HG03066 (cell line): ENCODE measurements around the gene CES3.
"Not testable (repeated sequence)": the region's sequence is repeated elsewhere in the genome, so short reads cannot be mapped to it uniquely, and the experiment has no call there.

Source experiments
- ATAC-seq: cut with Tn5 transposase; IDR thresholded peaks from one replicate; pipeline ENCODE4 v1.9.1; 2021; ENCODE audit warnings: low read depth; ENCODE audit not compliant: unreplicated experiment

Gene CES3

GRCh38 chr16:66964049-66964448, 3.0 kb downstream of the CES3 start:
- ATAC-seq: no peak

- no peak for ATAC-seq
These were observed 7.8 kb downstream of the CES3 start for GRCh38 chr16:66968847-66969246.

- ATAC-seq: no peak
These were observed 10.0 kb downstream of the CES3 start for GRCh38 chr16:66970775-66971720.

DNA sequence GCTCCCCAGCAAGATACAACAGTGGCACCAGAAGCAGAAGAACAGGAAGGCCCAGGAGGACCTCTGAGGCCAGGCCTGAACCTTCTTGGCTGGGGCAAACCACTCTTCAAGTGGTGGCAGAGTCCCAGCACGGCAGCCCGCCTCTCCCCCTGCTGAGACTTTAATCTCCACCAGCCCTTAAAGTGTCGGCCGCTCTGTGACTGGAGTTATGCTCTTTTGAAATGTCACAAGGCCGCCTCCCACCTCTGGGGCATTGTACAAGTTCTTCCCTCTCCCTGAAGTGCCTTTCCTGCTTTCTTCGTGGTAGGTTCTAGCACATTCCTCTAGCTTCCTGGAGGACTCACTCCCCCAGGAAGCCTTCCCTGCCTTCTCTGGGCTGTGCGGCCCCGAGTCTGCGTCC, 11.9 kb downstream of the CES3 start:
- no peak for ATAC-seq

GRCh38 chr16:66973716-66974115, 12.7 kb downstream of the CES3 start:
- no peak for ATAC-seq

GRCh38 chr16:66974156-66974931, 13.3 kb downstream of the CES3 start:
- not testable (repeated sequence) for ATAC-seq

GRCh38 chr16:66974932-66975246, 13.8 kb downstream of the CES3 start:
- not testable (repeated sequence) for ATAC-seq

GRCh38 chr16:66975302-66975893, 14.3 kb downstream of the CES3 start:
- ATAC-seq: no peak

DNA sequence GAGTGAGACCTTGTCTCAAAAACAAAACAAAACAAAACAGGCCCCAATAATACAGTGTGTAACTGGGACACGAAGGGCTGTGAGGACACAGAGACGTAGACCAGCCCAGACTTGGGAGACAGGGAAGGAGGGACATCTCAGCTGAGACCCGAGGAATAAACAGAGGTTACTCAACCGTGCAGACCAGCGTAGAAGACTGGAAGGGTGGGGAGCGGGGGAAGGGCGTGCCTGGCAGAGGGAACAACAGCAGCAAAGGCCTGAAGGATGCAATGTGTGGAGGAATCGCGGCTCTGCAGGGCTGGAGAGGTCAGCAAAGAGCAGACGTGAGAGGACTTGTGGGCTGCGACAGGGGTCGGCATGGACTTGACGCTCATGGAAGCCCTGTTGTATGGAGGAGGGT, 15.7 kb downstream of the CES3 start:
- ATAC-seq: no peak

GRCh38 chr16:66977341-66978113, 16.5 kb downstream of the CES3 start:
- ATAC-seq: peak; percentile 89

DNA sequence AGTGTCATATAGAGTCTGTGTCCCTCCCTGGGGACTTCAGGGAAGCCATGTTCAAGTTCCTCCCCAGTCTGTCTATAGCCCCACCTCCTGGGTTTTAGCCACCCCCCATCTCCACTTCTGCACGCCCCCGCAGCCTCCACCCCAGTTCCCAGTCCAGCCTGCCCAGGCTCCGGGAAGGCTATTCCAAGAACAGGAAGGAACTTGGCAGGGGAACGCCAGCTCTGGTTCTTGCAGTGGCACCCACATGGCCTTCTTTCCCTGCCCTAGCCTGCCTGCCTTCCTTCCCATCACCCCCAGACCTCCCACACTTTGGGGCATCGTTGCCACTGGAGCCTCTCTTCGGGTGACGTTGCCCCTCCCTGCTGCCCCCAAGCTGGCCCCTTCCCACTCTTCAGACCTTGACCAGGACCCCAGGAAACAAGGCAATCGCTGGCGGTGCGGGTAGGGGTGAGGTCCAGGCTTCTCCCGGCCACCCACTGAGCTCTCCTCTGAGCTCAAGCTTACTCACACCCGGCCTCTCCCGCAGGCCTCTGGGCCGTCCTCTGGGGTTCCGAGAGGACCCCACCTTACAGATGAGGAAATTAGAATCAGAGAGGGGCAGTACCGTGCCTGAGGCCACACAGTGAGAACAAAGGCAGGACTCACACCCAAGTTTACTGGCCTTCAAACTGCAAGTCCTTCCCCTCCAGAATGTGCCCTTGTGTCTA, 18.1 kb downstream of the CES3 start:
- no peak for ATAC-seq

DNA sequence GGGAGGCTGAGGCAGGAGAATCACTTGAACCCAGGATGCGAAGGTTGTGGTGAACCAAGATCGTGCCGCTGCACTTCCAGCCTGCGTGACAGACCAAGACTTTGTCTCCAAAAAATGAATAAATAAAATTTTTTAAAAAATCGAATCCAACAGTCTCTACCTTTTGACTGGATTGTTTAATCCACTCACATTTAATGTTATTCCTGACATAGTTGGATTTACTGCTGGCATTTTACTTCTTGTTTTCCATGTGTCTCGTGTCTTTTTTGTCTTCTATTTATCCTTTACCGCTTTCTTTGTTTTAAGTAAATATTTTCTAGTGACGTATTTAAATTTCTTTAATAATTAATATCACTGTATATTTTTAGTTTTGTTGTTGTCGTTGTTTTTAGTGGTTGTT, 22.0 kb downstream of the CES3 start:
- ATAC-seq: no peak

GRCh38 chr16:66984892-66985311, 23.8 kb downstream of the CES3 start:
- ATAC-seq: no peak

GRCh38 chr16:66986559-66986958, 25.5 kb downstream of the CES3 start:
- no peak for ATAC-seq

- no peak for ATAC-seq
These were observed 27.2 kb downstream of the CES3 start, which contains the start of gene CES4A for GRCh38 chr16:66988197-66988788. Gene CES4A (plus strand): TSS chr16:66988589. CDS start chr16:66988773, 184 bp downstream.

DNA sequence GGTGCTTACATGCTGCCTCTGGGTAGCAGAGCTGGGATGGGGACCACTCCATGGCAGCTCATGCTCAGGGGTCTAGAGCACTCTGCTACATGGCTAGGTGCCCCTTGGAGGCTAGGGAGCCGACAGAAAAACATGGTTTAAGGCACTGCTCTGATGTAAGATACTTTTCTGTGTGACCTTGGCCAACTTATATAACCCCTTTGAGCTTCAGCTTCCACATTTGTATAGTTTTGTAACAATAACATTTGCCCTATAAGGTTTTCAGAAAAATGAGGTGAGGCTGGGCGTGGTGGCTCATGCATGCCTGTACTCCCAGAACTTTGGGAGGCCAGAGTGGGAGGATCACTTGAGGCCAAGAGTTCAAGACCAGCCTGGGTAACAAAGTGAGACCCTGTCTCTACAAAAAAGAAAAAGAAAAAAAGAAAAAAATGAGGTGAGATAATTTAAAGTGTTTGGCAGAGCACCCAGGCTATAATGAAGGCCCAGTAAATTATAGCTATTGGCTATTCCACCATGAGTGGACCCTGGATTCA, 30.5 kb downstream of the CES3 start:
- no peak for ATAC-seq

DNA sequence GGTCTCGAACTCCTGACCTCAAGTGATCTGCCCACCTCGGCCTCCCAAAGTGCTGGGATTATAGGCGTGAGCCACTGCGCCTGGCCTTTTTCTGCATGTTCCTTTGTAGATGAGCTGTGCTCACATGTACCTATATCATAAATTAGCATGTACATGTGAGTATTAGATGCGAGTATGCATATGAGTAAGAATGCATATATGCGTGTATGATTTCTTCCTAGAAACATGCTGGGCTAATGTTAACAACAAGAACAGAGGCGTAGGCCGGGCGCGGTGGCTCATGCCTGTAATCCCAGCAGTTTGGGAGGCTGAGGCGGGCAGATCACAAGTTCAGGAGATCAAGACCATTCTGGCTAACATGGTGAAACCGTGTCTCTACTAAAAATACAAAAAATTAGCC, 32.5 kb downstream of the CES3 start:
- ATAC-seq: not testable (repeated sequence)

- ATAC-seq: no peak
These were observed 35.4 kb downstream of the CES3 start for GRCh38 chr16:66996324-66996982.

DNA sequence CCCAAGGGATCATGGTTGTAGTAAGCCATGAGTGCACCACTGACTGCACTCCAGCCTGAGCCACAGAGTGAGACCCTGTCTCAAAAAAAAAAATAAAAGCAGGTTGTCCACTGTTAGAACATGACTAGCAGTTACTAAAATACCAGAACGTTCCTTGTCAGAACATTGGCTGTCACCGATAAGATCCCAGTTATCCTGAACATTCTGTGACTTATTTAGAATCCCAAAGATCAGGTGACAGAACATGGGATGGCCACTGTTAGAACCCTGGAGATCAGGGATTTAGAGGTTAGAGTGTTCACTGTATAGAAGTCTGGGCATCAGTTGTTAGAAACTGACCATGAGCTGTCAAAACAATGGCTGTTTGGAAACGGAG, 35.9 kb downstream of the CES3 start:
- no peak for ATAC-seq
